Measurements from ENCODE around the gene BMPR1A. TPM values are rescaled to one million over a fixed set of nuclear protein-coding genes. Genes with fewer than 3 reads are reported as not detected.

Gene BMPR1A
- total and polyA plus RNA-seq, 9 of the 15 experiments (the other 6 are each of a cell fraction or from before 2014, with no cell fraction given), result 1.6 to 17.5 (median 9.1) TPM

GRCh38 chr10:86802473-86803108, 46.2 kb downstream of the BMPR1A start (continued):
- TF ChIP-seq CREB5 (CRISPR knock-in tag; IDR thresholded peaks at IDR 0.05), result no peak

- H3K36me3 ChIP-seq (ENCODE audit: control insufficient read depth, insufficient read depth, low read length), result no peaks in the 10 kb centered on the region
- no peak overlapping the region for H2AFZ ChIP-seq (ENCODE audit: low read depth, low read length)
- POLR2A ChIA-PET, result interaction anchor here (0.6 kb wide), 1 partner anchor 23 kb away, joined by 4 read pairs; no protein-coding TSS in a partner anchor
- no peaks in the 10 kb centered on the region for H3K9me1 ChIP-seq (ENCODE audit: control insufficient read depth, insufficient read depth, low read length)
- BruUV-seq (replicated peaks), result no TSS peak
- H3K27ac ChIP-seq (ENCODE audit: extremely low read depth, low read depth, low read length), result no peak overlapping the region
- no peaks in the 10 kb centered on the region for H3K27me3 ChIP-seq (ENCODE audit: control insufficient read depth in 2 of 2, insufficient read depth in 2 of 2, low read length in 2 of 2)
- CTCF ChIA-PET (ENCODE audit: low intra/inter-chr PET ratio), result no interaction called here
- FAIRE-seq (no peak), DNase-seq (ENCODE audit: extremely low read depth in 1 of 4, low spot score in 3 of 4) (no peak), ATAC-seq (no peak)
- in situ Hi-C loops (cut with MboI) (no loop called here), intact Hi-C loops (cut with micrococcal nuclease) (no loop called here)
- 77% methylated on average over 2 of the region's 2 CpGs for WGBS (ENCODE audit: insufficient coverage, low coverage, missing lambda C conversion rate)
- no peak overlapping the region for H3K9ac ChIP-seq (ENCODE audit: insufficient read depth in 1 of 2, low read depth in 2 of 2, low read length in 2 of 2)
- no peaks in the 10 kb centered on the region for H4K20me1 ChIP-seq (replicated peaks; ENCODE audit: control insufficient read depth, insufficient read depth, low read length)
- TF ChIP-seq ELF1 (tag; IDR thresholded peaks at IDR 0.05) (no peak), ZNF134 (CRISPR knock-in tag; conservative IDR thresholded peaks at IDR 0.05) (no peak), FOXM1 (IDR thresholded peaks at IDR 0.05; ENCODE audit: low read depth) (no peak), FOXM1 (CRISPR knock-in tag; IDR thresholded peaks at IDR 0.05; ENCODE audit: low read depth) (no peak), ZNF583 (CRISPR knock-in tag; IDR thresholded peaks at IDR 0.05) (no peak), FOXK2 (conservative IDR thresholded peaks at IDR 0.05 in 1 of 2, IDR thresholded peaks at IDR 0.05 in 1 of 2; ENCODE audit: low read depth in 2 of 2) (no peak), L3MBTL2 (IDR thresholded peaks at IDR 0.05) (no peak), HDAC6 (IDR thresholded peaks at IDR 0.05; ENCODE audit: low read depth, low read length) (no peak), CBX1 (IDR thresholded peaks at IDR 0.05; ENCODE audit: low read depth) (no peak), ZNF280B (CRISPR knock-in tag; IDR thresholded peaks at IDR 0.05) (no peak), NEUROD1 (IDR thresholded peaks at IDR 0.05; ENCODE audit: borderline replicate concordance, low read depth, low read length, partially characterized antibody) (no peak), BHLHE40 (IDR thresholded peaks at IDR 0.05; ENCODE audit: low read length) (no peak), GTF2A2 (tag; IDR thresholded peaks at IDR 0.05) (no peak)
- no peak overlapping the region for H3K4me2 ChIP-seq (ENCODE audit: insufficient read depth, low read length)
- H3K79me2 ChIP-seq (ENCODE audit: control insufficient read depth, insufficient read depth, low read length), result peaks cover 18% of the 10 kb centered on the region; the same call in 2 of the 3 replicates
- H3K4me1 ChIP-seq (replicated peaks in 1 of 2; ENCODE audit: control insufficient read depth in 2 of 2, insufficient read depth in 2 of 2, low read length in 2 of 2), result no peaks in the 10 kb centered on the region
- H3K9me3 ChIP-seq (replicated peaks; ENCODE audit: control insufficient read depth, insufficient read depth, low read depth, low read length), result no peaks in the 10 kb centered on the region
- no peak overlapping the region for H3K4me3 ChIP-seq
These were observed 46.7 kb downstream of the BMPR1A start for GRCh38 chr10:86803156-86803555.

Measured in K562 (cell line).